Peyer's patch (tissue), 4 donors: ENCODE data around the gene PRMT7.

Experiments
- CTCF ChIP-seq, 6 experiments: fragments of 450-650 bp in 4 of 6; fragments of 200-600 bp in 2 of 6; sonication (generic) in 1 of 6; IDR thresholded peaks; one replicate each; pipeline ENCODE4 v1.5.1; 2017 to 2019; ENCODE audit warnings: antibody characterized with exemption in 6 of 6, mild to moderate bottlenecking in 3 of 6, moderate library complexity in 1 of 6
- POLR2A ChIP-seq, 2 donors: fragments of 450-650 bp; IDR thresholded peaks; one replicate each; pipeline ENCODE4 v1.5.1; 2017; ENCODE audit warnings: antibody characterized with exemption in 2 of 2, mild to moderate bottlenecking in 2 of 2, moderate library complexity in 2 of 2

GRCh38 chr16:68353366-68353765, 42.5 kb downstream of the PRMT7 start:
- no peak for TF ChIP-seq CTCF (IDR thresholded peaks at IDR 0.05)
- TF ChIP-seq POLR2A (IDR thresholded peaks at IDR 0.05): no peak
